GM23248 (cell line): ENCODE results near the gene GSG1L2. TPM values are rescaled to one million over a fixed set of nuclear protein-coding genes. Genes with fewer than 3 reads are reported as not detected.

Experiments used
- DNase-seq: peaks from one replicate; pipeline ENCODE4 v3.0.0-alpha.2; 2015
- H2AFZ ChIP-seq: fragments of 200-600 bp; sonication (generic); 2 replicates; pipeline ENCODE4 v1.6.1; 2016; ENCODE audit warnings: antibody characterized with exemption
- H3F3A ChIP-seq: fragments of 200-600 bp; sonication (generic); 2 replicates; pipeline ENCODE4 v1.6.1; 2016; ENCODE audit warnings: mild to moderate bottlenecking, antibody characterized with exemption, mixed run types; ENCODE audit not compliant: insufficient read depth
- H3K27ac ChIP-seq: fragments of 200-600 bp; sonication (generic); 2 replicates; pipeline ENCODE4 v1.5.1; 2016; ENCODE audit warnings: mild to moderate bottlenecking
- H3K27me3 ChIP-seq: fragments of 200-600 bp; sonication (generic); replicated peaks from 2 replicates; pipeline ENCODE4 v1.6.1; 2016; ENCODE audit warnings: mild to moderate bottlenecking; ENCODE audit not compliant: insufficient read depth
- H3K36me3 ChIP-seq: fragments of 200-600 bp; sonication (generic); 2 replicates; pipeline ENCODE4 v1.6.1; 2016; ENCODE audit warnings: low read depth, mild to moderate bottlenecking
- H3K4me1 ChIP-seq: fragments of 200-600 bp; sonication (generic); 2 replicates; pipeline ENCODE4 v1.6.1; 2016; ENCODE audit warnings: mild to moderate bottlenecking; ENCODE audit not compliant: insufficient read depth
- H3K4me2 ChIP-seq: fragments of 200-600 bp; sonication (generic); one replicate; pipeline ENCODE4 v1.6.1; 2016; ENCODE audit warnings: mild to moderate bottlenecking; ENCODE audit not compliant: unreplicated experiment
- H3K4me3 ChIP-seq: fragments of 200-600 bp; sonication (generic); 2 replicates; pipeline ENCODE4 v1.5.1; 2016; ENCODE audit warnings: mild to moderate bottlenecking
- H3K79me2 ChIP-seq: fragments of 200-600 bp; sonication (generic); 2 replicates; pipeline ENCODE4 v1.6.1; 2016; ENCODE audit warnings: mild to moderate bottlenecking; ENCODE audit not compliant: insufficient read depth
- H3K9ac ChIP-seq: fragments of 200-600 bp; sonication (generic); 2 replicates; pipeline ENCODE4 v1.6.1; 2016; ENCODE audit warnings: mild to moderate bottlenecking
- H3K9me2 ChIP-seq: fragments of 200-600 bp; sonication (generic); 2 replicates; pipeline ENCODE4 v1.6.1; 2016; ENCODE audit warnings: mixed run types, mild to moderate bottlenecking, moderate library complexity; ENCODE audit not compliant: insufficient read depth
- H3K9me3 ChIP-seq: fragments of 200-600 bp; sonication (generic); one replicate; pipeline ENCODE4 v1.6.1; 2017; ENCODE audit warnings: low read depth
- H4K20me1 ChIP-seq: fragments of 200-600 bp; sonication (generic); 2 replicates; pipeline ENCODE4 v1.6.0; 2016; ENCODE audit not compliant: insufficient read depth
- EZH2 ChIP-seq: fragments of 200-600 bp; sonication (generic); IDR thresholded peaks from 2 replicates; pipeline ENCODE4 v1.6.1; 2018; ENCODE audit warnings: antibody characterized with exemption, mild to moderate bottlenecking; ENCODE audit not compliant: insufficient read depth, poor library complexity, severe bottlenecking
- EZH2phosphoT487 ChIP-seq: fragments of 200-600 bp; sonication (generic); IDR thresholded peaks from 2 replicates; pipeline ENCODE4 v1.6.1; 2018; ENCODE audit warnings: antibody characterized with exemption, moderate library complexity, mild to moderate bottlenecking, low read depth; ENCODE audit not compliant: insufficient read depth
- WGBS, 2 experiments: methylation state at CpG; one replicate each; pipeline ENCODE4 v1.1.6; 2015 to 2017; ENCODE audit warnings: low lambda C conversion rate in 2 of 2, low coverage in 1 of 2; ENCODE audit errors: missing lambda C conversion rate in 2 of 2; 5-methylcytosine and 5-hydroxymethylcytosine counted together
- in situ Hi-C: fragments of 300-500 bp; cut with MboI; formaldehyde crosslinking; loops from 2 replicates; pipeline ENCODE4 v1.15.0; 2020
- polyA plus RNA-seq: library from polyadenylated mRNA; unstranded; fragments of >200 nt; fragmentation: Nextera tagmentation; extraction: Ambion mirVana; gene quantifications from 2 replicates; pipeline ENCODE4 v1.2.1, GENCODE V29; 2016
- total RNA-seq: library from RNA; depleted of rRNA; stranded (reverse); fragments of >200 nt; shearing (Covaris generic); gene quantifications from 2 replicates; pipeline ENCODE4 v1.2.3, GENCODE V29; 2014

Gene GSG1L2
- total and polyA plus RNA-seq, 2 experiments from 2014 or later = not detected

DNA sequence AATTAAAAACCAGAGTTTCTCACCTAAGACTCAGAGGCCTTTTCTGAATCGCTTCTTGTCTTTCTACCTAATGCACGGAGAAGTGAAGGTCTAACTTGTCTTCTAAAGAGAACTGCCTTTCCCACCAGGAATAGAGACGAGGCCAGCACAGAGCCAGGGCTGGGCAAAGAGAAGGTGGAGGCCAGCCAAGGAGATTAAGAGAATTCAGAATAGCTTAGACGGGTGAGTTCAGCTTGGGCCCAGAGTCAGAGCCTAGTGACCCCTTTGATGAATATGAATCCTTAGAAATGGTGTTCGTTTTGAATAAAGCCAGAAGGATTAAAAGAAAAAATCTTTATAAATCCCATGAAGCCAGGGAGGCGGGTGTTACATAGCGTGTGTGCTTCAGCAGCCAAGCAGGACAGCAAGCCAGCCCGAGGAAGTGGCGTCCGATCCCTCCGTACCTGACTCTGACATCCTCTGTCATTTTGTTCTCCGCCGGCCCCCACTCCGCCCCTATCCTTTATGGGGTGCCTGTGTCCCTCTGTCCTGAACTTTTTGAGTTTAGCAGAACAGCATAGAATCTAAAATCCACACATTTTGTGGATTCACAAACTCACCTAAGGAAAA is 7.4 kb downstream of the GSG1L2 start:
- WGBS, 2 experiments = 57 to 60% methylated on average over 14 of the region's 14 CpGs
- no peak for TF ChIP-seq EZH2phosphoT487
- TF ChIP-seq EZH2 = no peak
- in situ Hi-C loops = no loop called here
- Histone ChIP-seq H3F3A (no peaks in the 10 kb centered on the region), H3K4me2 (no peak overlapping the region), H3K9ac (no peak overlapping the region), H3K9me3 (no peaks in the 10 kb centered on the region), H3K4me1 (no peaks in the 10 kb centered on the region), H3K27me3 (no peaks in the 10 kb centered on the region; the same call in 1 of the 2 replicates), H3K79me2 (no peaks in the 10 kb centered on the region), H3K9me2 (no peaks in the 10 kb centered on the region), H4K20me1 (no peaks in the 10 kb centered on the region), H3K4me3 (no peak overlapping the region), H3K27ac (no peak overlapping the region), H2AFZ (no peak overlapping the region), H3K36me3 (no peaks in the 10 kb centered on the region)
- no peak for DNase-seq

GRCh38 chr17:9813166-9813565 is 8.7 kb downstream of the GSG1L2 start:
- H3K4me3 ChIP-seq = no peak overlapping the region
- 62 to 66% methylated on average over 9 of the region's 9 CpGs for WGBS, 2 experiments
- no peaks in the 10 kb centered on the region for H4K20me1 ChIP-seq
- no peak for TF ChIP-seq EZH2
- TF ChIP-seq EZH2phosphoT487 = no peak
- H3K27me3 ChIP-seq = no peaks in the 10 kb centered on the region
- H2AFZ ChIP-seq = no peak overlapping the region
- no peaks in the 10 kb centered on the region for H3K36me3 ChIP-seq
- DNase-seq = no peak
- H3K9me2 ChIP-seq = no peaks in the 10 kb centered on the region
- in situ Hi-C loops = no loop called here
- no peaks in the 10 kb centered on the region for H3K4me1 ChIP-seq
- H3F3A ChIP-seq = no peaks in the 10 kb centered on the region
- H3K9ac ChIP-seq = no peak overlapping the region
- H3K27ac ChIP-seq = no peak overlapping the region
- no peak overlapping the region for H3K4me2 ChIP-seq
- no peaks in the 10 kb centered on the region for H3K9me3 ChIP-seq
- H3K79me2 ChIP-seq = no peaks in the 10 kb centered on the region

DNA sequence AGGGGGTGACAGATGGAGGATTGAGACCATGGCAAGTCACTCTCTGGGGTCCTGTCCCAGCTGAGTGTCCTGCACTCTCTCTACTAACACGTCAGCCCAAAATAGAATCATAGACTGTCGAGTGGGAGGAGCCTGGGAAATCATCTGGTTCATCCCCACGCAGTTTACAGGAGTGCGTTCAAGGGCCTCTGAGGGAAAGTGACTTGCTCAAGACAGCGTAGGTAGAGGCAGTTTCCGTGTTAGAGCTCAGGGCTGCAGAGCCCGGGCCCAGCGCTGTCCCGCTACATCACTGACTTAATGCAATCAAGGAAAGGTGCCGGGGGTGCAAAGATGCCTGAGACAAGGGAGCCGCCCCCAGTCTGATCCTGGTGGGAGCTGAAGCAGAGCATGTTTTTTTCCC is 10.3 kb downstream of the GSG1L2 start:
- no peaks in the 10 kb centered on the region for H3K79me2 ChIP-seq
- H3F3A ChIP-seq = no peaks in the 10 kb centered on the region
- H3K9me3 ChIP-seq = no peaks in the 10 kb centered on the region
- H3K9ac ChIP-seq = no peak overlapping the region
- H2AFZ ChIP-seq = no peak overlapping the region
- H3K36me3 ChIP-seq = no peaks in the 10 kb centered on the region
- no peak overlapping the region for H3K27ac ChIP-seq
- no peak for TF ChIP-seq EZH2
- TF ChIP-seq EZH2phosphoT487 = no peak
- WGBS, 2 experiments = 36 to 37% methylated on average over 11 of the region's 11 CpGs
- H3K4me2 ChIP-seq = no peak overlapping the region
- H4K20me1 ChIP-seq = no peaks in the 10 kb centered on the region
- no peak overlapping the region for H3K4me3 ChIP-seq
- in situ Hi-C loops = no loop called here
- H3K4me1 ChIP-seq = no peaks in the 10 kb centered on the region
- DNase-seq = no peak
- H3K27me3 ChIP-seq = no peaks in the 10 kb centered on the region; the same call in 1 of the 2 replicates
- no peaks in the 10 kb centered on the region for H3K9me2 ChIP-seq

DNA sequence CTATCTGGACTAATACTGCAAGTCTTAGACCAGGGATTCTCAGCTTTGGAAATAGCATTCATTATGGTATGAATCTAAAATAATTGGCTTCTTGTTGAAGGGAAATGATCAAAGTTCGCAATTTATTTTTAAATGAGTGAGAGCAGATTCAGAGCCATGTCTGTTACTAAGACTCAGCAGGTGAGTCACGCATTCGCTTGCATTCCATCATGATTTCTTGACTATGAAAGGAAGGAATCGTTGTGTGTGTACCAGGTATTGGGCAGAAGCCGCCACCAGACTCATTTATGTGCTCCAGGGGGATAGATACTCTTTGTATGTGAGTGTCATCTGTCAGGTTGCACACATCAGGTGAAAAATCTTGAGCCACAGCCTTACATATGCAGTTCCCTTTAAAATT is 10.8 kb downstream of the GSG1L2 start:
- in situ Hi-C loops = no loop called here
- no peaks in the 10 kb centered on the region for H3K36me3 ChIP-seq
- no peaks in the 10 kb centered on the region for H3K9me2 ChIP-seq
- no peaks in the 10 kb centered on the region for H3K9me3 ChIP-seq
- no peaks in the 10 kb centered on the region for H4K20me1 ChIP-seq
- DNase-seq = no peak
- WGBS, 2 experiments = 69 to 72% methylated on average over 5 of the region's 5 CpGs
- H3K9ac ChIP-seq = no peak overlapping the region
- H3K27ac ChIP-seq = no peak overlapping the region
- H3K79me2 ChIP-seq = no peaks in the 10 kb centered on the region
- H2AFZ ChIP-seq = no peak overlapping the region
- no peaks in the 10 kb centered on the region; the same call in 1 of the 2 replicates for H3K27me3 ChIP-seq
- H3K4me3 ChIP-seq = no peak overlapping the region
- no peaks in the 10 kb centered on the region for H3K4me1 ChIP-seq
- no peak for TF ChIP-seq EZH2
- TF ChIP-seq EZH2phosphoT487 = no peak
- no peak overlapping the region for H3K4me2 ChIP-seq
- no peaks in the 10 kb centered on the region for H3F3A ChIP-seq
